ENCODE results near the gene EGLN2. TPM values are rescaled to one million over a fixed set of nuclear protein-coding genes. Genes with fewer than 3 reads are reported as not detected.
"Not testable (repeated sequence)": the region's sequence is repeated elsewhere in the genome, so short reads cannot be mapped to it uniquely, and the experiment has no call there.

The EGLN2 gene
- polyA plus RNA-seq, 1 of the 3 experiments (the other 2 are of a cell fraction) = 43.0 TPM

GRCh38 chr19:40843653-40844052, 44.7 kb downstream of the EGLN2 start:
- H3K9ac ChIP-seq; H3F3A ChIP-seq (replicated peaks; ENCODE audit: insufficient read depth); H3K9me3 ChIP-seq; H3K4me3 ChIP-seq (ENCODE audit: low read depth in 2 of 2, low read length in 1 of 2); POLR2A ChIA-PET; CTCF ChIA-PET; H3K9me2 ChIP-seq; H2AFZ ChIP-seq (ENCODE audit: low read depth); H3K27ac ChIP-seq (ENCODE audit: low read depth in 2 of 2, low read length in 1 of 2); H3K79me2 ChIP-seq (ENCODE audit: insufficient read depth); H3K27me3 ChIP-seq (ENCODE audit: insufficient read depth); DNase-seq; H4K20me1 ChIP-seq (ENCODE audit: insufficient read depth); H3K4me1 ChIP-seq (ENCODE audit: control insufficient read depth in 1 of 2, insufficient read depth in 2 of 2, low read depth in 1 of 2, low read length in 1 of 2); H3K36me3 ChIP-seq (replicated peaks in 1 of 2; ENCODE audit: control insufficient read depth in 1 of 2, insufficient read depth in 2 of 2, low read length in 1 of 2); H3K4me2 ChIP-seq: not testable (repeated sequence)
- WGBS (ENCODE audit: low lambda C conversion rate) = 31% methylated on average over 16 of the region's 19 CpGs

- H3K27me3 ChIP-seq (ENCODE audit: insufficient read depth); H3K9ac ChIP-seq; H3F3A ChIP-seq (replicated peaks; ENCODE audit: insufficient read depth); H3K27ac ChIP-seq (ENCODE audit: low read depth in 2 of 2, low read length in 1 of 2); H3K4me1 ChIP-seq (ENCODE audit: control insufficient read depth in 1 of 2, insufficient read depth in 2 of 2, low read depth in 1 of 2, low read length in 1 of 2); H3K4me3 ChIP-seq (ENCODE audit: low read depth in 2 of 2, low read length in 1 of 2); H2AFZ ChIP-seq (ENCODE audit: low read depth); H3K36me3 ChIP-seq (replicated peaks in 1 of 2; ENCODE audit: control insufficient read depth in 1 of 2, insufficient read depth in 2 of 2, low read length in 1 of 2); CTCF ChIA-PET; H4K20me1 ChIP-seq (ENCODE audit: insufficient read depth); H3K9me2 ChIP-seq; H3K9me3 ChIP-seq; DNase-seq; POLR2A ChIA-PET; H3K79me2 ChIP-seq (ENCODE audit: insufficient read depth); H3K4me2 ChIP-seq: not testable (repeated sequence)
- 36% methylated on average over 8 of the region's 8 CpGs for WGBS (ENCODE audit: low lambda C conversion rate)
Observed at GRCh38 chr19:40846722-40847121, 47.7 kb downstream of the EGLN2 start.

DNA sequence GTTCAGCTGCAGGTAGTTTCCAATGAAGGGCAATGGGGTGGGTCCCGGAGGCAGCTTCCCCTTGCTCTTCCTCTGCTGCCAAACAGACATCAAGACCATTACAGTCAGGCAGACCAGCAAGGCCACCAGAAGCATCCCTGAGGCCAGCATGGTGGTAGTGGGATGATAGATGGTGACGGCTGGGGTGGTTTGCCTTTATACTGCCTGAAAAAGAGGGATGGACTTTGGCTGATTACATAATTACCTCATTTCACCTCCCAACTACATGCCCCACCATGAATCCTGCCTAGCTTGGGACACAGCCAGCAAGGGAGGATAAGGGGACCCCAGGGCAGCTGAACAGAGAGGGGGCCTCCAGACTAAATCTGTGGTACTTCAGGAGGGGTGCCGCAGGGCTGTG, 51.3 kb downstream of the EGLN2 start, which contains the start of gene CYP2A6:
Gene CYP2A6, minus strand, starts transcription at position 171 of the 400 bp plus-strand sequence. Its CDS starts 21 bp downstream, at position 150.
- DNase-seq; H3F3A ChIP-seq (replicated peaks; ENCODE audit: insufficient read depth); H3K4me1 ChIP-seq (ENCODE audit: control insufficient read depth in 1 of 2, insufficient read depth in 2 of 2, low read depth in 1 of 2, low read length in 1 of 2); H4K20me1 ChIP-seq (ENCODE audit: insufficient read depth); H3K9me3 ChIP-seq; H3K27ac ChIP-seq (ENCODE audit: low read depth in 2 of 2, low read length in 1 of 2); H3K36me3 ChIP-seq (replicated peaks in 1 of 2; ENCODE audit: control insufficient read depth in 1 of 2, insufficient read depth in 2 of 2, low read length in 1 of 2); H3K27me3 ChIP-seq (ENCODE audit: insufficient read depth); H3K4me3 ChIP-seq (ENCODE audit: low read depth in 2 of 2, low read length in 1 of 2); H3K9me2 ChIP-seq; H3K79me2 ChIP-seq (ENCODE audit: insufficient read depth); POLR2A ChIA-PET; H3K9ac ChIP-seq; H3K4me2 ChIP-seq; CTCF ChIA-PET; H2AFZ ChIP-seq (ENCODE audit: low read depth): not testable (repeated sequence)
- WGBS (ENCODE audit: low lambda C conversion rate) = 57% methylated on average over 3 of the region's 3 CpGs

- H3K4me3 ChIP-seq (ENCODE audit: low read depth in 2 of 2, low read length in 1 of 2); H3K9me2 ChIP-seq; H3K4me1 ChIP-seq (ENCODE audit: control insufficient read depth in 1 of 2, insufficient read depth in 2 of 2, low read depth in 1 of 2, low read length in 1 of 2); H3K9ac ChIP-seq; DNase-seq; H3K27ac ChIP-seq (ENCODE audit: low read depth in 2 of 2, low read length in 1 of 2); H2AFZ ChIP-seq (ENCODE audit: low read depth); H3K9me3 ChIP-seq; POLR2A ChIA-PET; CTCF ChIA-PET; H3K4me2 ChIP-seq; H4K20me1 ChIP-seq (ENCODE audit: insufficient read depth); H3F3A ChIP-seq (replicated peaks; ENCODE audit: insufficient read depth); H3K36me3 ChIP-seq (replicated peaks in 1 of 2; ENCODE audit: control insufficient read depth in 1 of 2, insufficient read depth in 2 of 2, low read length in 1 of 2); H3K79me2 ChIP-seq (ENCODE audit: insufficient read depth); H3K27me3 ChIP-seq (ENCODE audit: insufficient read depth): not testable (repeated sequence)
- WGBS (ENCODE audit: low lambda C conversion rate) = 10% methylated on average over 2 of the region's 3 CpGs
Observed at GRCh38 chr19:40852467-40853152, 53.6 kb downstream of the EGLN2 start.

Other genes with a start within 250 kb of the EGLN2 start
- gene SHKBP1, start 222.3 kb upstream of the EGLN2 start, polyA plus RNA-seq (2012; rRNA removed) = 49.1 and 62.7 TPM in 2 replicates
- 15.9 and 24.8 TPM in 2 replicates for gene LTBP4, start 197.8 kb upstream of the EGLN2 start, polyA plus RNA-seq (2012; rRNA removed)
- gene NUMBL, start 108.5 kb upstream of the EGLN2 start, polyA plus RNA-seq (2012; rRNA removed) = 38.8 and 54.6 TPM in 2 replicates
- 41.9 and 43.8 TPM in 2 replicates for gene COQ8B, start 82.3 kb upstream of the EGLN2 start, polyA plus RNA-seq (2012; rRNA removed)
- gene ITPKC, start 82.1 kb upstream of the EGLN2 start, polyA plus RNA-seq (2012; rRNA removed) = 6.3 and 7.4 TPM in 2 replicates
- 4.5 and 6.4 TPM in 2 replicates for gene ACTMAP, start 48.7 kb upstream of the EGLN2 start, polyA plus RNA-seq (2012; rRNA removed)
- 69.5 and 121 TPM in 2 replicates for gene SNRPA, start 48.0 kb upstream of the EGLN2 start, polyA plus RNA-seq (2012; rRNA removed)
- 0.47 TPM in 1 of 2 replicates, not detected in the other for gene MIA, start 23.7 kb upstream of the EGLN2 start, polyA plus RNA-seq (2012; rRNA removed)
- gene RAB4B, start 20.9 kb upstream of the EGLN2 start, polyA plus RNA-seq (2012; rRNA removed) = 49.1 and 53.2 TPM in 2 replicates
- gene CYP2A6, start 51.3 kb downstream of the EGLN2 start, polyA plus RNA-seq (2012; rRNA removed) = not detected in 2 replicates
- not detected in 2 replicates for gene CYP2A7, start 83.0 kb downstream of the EGLN2 start, polyA plus RNA-seq (2012; rRNA removed)
- gene CYP2B6, start 192.1 kb downstream of the EGLN2 start, polyA plus RNA-seq (2012; rRNA removed) = not detected in 2 replicates